CD4-positive, alpha-beta memory T cell (primary cell): Measurements from ENCODE around the gene DYRK1A. TPM values are rescaled to one million over a fixed set of nuclear protein-coding genes. Genes with fewer than 3 reads are reported as not detected.

Experiments
- CTCF ChIA-PET: fragments of 350-600 bp; sonication (Branson Sonifier 250); formaldehyde crosslinking; loops from one replicate; lab custom pipeline; 2021; ENCODE audit warnings: inconsistent platforms; ENCODE audit not compliant: partially characterized antibody; lab: Charles Lee
- POLR2A ChIA-PET: fragments of 350-600 bp; sonication (Branson Sonifier 250); formaldehyde crosslinking; loops from one replicate; lab custom pipeline; 2021; ENCODE audit not compliant: partially characterized antibody; lab: Charles Lee
- DNase-seq, 5 donors: peaks; one replicate each; pipeline versions ENCODE4 v3.0.0 to v3.0.0-alpha.2; 2020 to 2022; ENCODE audit warnings: mixed read lengths in 1 of 5
- H3K27ac ChIP-seq: one replicate; pipeline ENCODE4 v1.7.0; 2013; ENCODE audit warnings: low read depth, low read length
- H3K27me3 ChIP-seq: 2 replicates; pipeline ENCODE4 v1.7.0; 2013; ENCODE audit warnings: mild to moderate bottlenecking, low read length, moderate library complexity; ENCODE audit not compliant: insufficient read depth
- H3K36me3 ChIP-seq: 2 replicates; pipeline ENCODE4 v1.7.0; 2013; ENCODE audit warnings: mild to moderate bottlenecking, low read length, moderate library complexity; ENCODE audit not compliant: insufficient read depth
- H3K4me1 ChIP-seq: 2 replicates; pipeline ENCODE4 v1.7.0; 2013; ENCODE audit warnings: mild to moderate bottlenecking, low read length, moderate library complexity; ENCODE audit not compliant: insufficient read depth
- H3K4me3 ChIP-seq, 2 donors: one replicate each; pipeline ENCODE4 v1.7.0; 2013; ENCODE audit warnings: low read length in 2 of 2, mild to moderate bottlenecking in 1 of 2
- H3K9me3 ChIP-seq, 2 donors: one replicate each; pipeline ENCODE4 v1.7.0; 2013; ENCODE audit warnings: low read length in 2 of 2, control low read depth in 1 of 2; ENCODE audit not compliant: control insufficient read depth in 1 of 2
- H3K27ac Mint-ChIP-seq, 7 donors: one replicate each; pipeline ENCODE4 v1.8.0; 2020 to 2021; ENCODE audit warnings: mixed read lengths in 7 of 7, mild to moderate bottlenecking in 6 of 7, inconsistent platforms in 3 of 7, moderate library complexity in 3 of 7
- H3K27me3 Mint-ChIP-seq, 2 donors: one replicate each; pipeline ENCODE4 v1.8.0; 2020 to 2021; ENCODE audit warnings: mixed read lengths in 2 of 2
- H3K36me3 Mint-ChIP-seq, 2 donors: one replicate each; pipeline ENCODE4 v1.8.0; 2020 to 2021; ENCODE audit warnings: mixed read lengths in 2 of 2, inconsistent platforms in 1 of 2, mild to moderate bottlenecking in 1 of 2
- H3K4me1 Mint-ChIP-seq, 4 donors: one replicate each; pipeline ENCODE4 v1.8.0; 2020 to 2021; ENCODE audit warnings: mixed read lengths in 4 of 4, mild to moderate bottlenecking in 1 of 4
- H3K4me3 Mint-ChIP-seq, 8 donors: one replicate each; pipeline ENCODE4 v1.8.0; 2020 to 2021; ENCODE audit warnings: mixed read lengths in 8 of 8, mild to moderate bottlenecking in 7 of 8, moderate library complexity in 6 of 8, inconsistent platforms in 3 of 8
- H3K9me3 Mint-ChIP-seq, 8 donors: one replicate each; pipeline ENCODE4 v1.8.0; 2020 to 2021; ENCODE audit warnings: mixed read lengths in 8 of 8, mild to moderate bottlenecking in 5 of 8, inconsistent platforms in 3 of 8, moderate library complexity in 1 of 8
- intact Hi-C: fragments of 100-400 bp; cut with micrococcal nuclease; formaldehyde crosslinking; loops from one replicate; pipeline ENCODE4 v1.15.1; 2023
- polyA plus RNA-seq, 2 donors: library from polyadenylated mRNA; unstranded; fragments of 300-500 nt; fragmentation: Illumina TruSeq; gene quantifications; one replicate each; pipeline ENCODE4 v1.2.3, GENCODE V29; 2021
- total RNA-seq, 2 experiments: library from RNA; stranded (reverse); gene quantifications; one replicate each; pipeline ENCODE4 v1.2.3, GENCODE V29; 2021

DYRK1A gene
- total and polyA plus RNA-seq, 4 experiments from 2014 or later, result 1.4 to 130 (median 65.2) TPM

- peak overlapping the region in 7 of 8 donors; percentile 7 to 71 (median 60) for H3K4me3 Mint-ChIP-seq
- peaks cover 95% of the 10 kb centered on the region for H3K4me1 ChIP-seq
These were observed 41.3 kb downstream of the DYRK1A start for GRCh38 chr21:37407719-37408420.

GRCh38 chr21:37408464-37409193, 42.1 kb downstream of the DYRK1A start:
- Histone ChIP-seq H3K27me3 (no peaks in the 10 kb centered on the region), H3K9me3 (no peaks in the 10 kb centered on the region), H3K4me3 (no peak overlapping the region), H3K36me3 (no peaks in the 10 kb centered on the region), H3K4me1 (peaks cover 95% of the 10 kb centered on the region), H3K27ac (no peak overlapping the region)
- POLR2A ChIA-PET, result interaction anchor here (1.0 kb wide), 1 partner anchor 142 kb away, joined by 3 read pairs; the partner anchor contains the start of gene VPS26C
- Mint-ChIP-seq H3K9me3 (peaks cover 0 to 3% (median 0%) of the 10 kb centered on the region in 8 donors), H3K4me3 (peak overlapping the region in 6 of 8 donors; percentile 7 to 71 (median 49)), H3K27ac (peak overlapping the region; percentile 6 to 75 (median 39)), H3K27me3 (no peaks in the 10 kb centered on the region), H3K4me1 (peaks cover 67 to 91% (median 81%) of the 10 kb centered on the region in 4 donors), H3K36me3 (peaks cover 2 to 10% of the 10 kb centered on the region in 2 donors)
- CTCF ChIA-PET, result interaction anchor here (0.6 kb wide), 1 partner anchor 81 kb away, joined by 3 read pairs; no protein-coding TSS in a partner anchor
- intact Hi-C loops, result no loop called here
- DNase-seq, result no peak

More at GRCh38 chr21:37407719-37408420, 41.3 kb downstream of the DYRK1A start:
- intact Hi-C loops, result no loop called here
- no peak overlapping the region for H3K27ac ChIP-seq
- Mint-ChIP-seq H3K4me1 (peaks cover 64 to 91% (median 79%) of the 10 kb centered on the region in 4 donors), H3K27me3 (no peaks in the 10 kb centered on the region), H3K27ac (peak overlapping the region; percentile 36 to 87 (median 43)), H3K36me3 (peaks cover 6 to 10% of the 10 kb centered on the region in 2 donors), H3K9me3 (peaks cover 0 to 6% (median 2%) of the 10 kb centered on the region in 8 donors)
- H3K36me3 ChIP-seq, result no peaks in the 10 kb centered on the region
- no peaks in the 10 kb centered on the region for H3K9me3 ChIP-seq
- H3K27me3 ChIP-seq, result no peaks in the 10 kb centered on the region
- ChIA-PET CTCF (interaction anchor here (1.2 kb wide), 1 partner anchor 56 kb away, joined by 4 read pairs; no protein-coding TSS in a partner anchor), POLR2A (interaction anchor here (0.9 to 1.0 kb wide), 2 partner anchors 18 to 141 kb away, joined by 3 read pairs; partner anchors contain the start of gene VPS26C)
- no peak for DNase-seq
- H3K4me3 ChIP-seq, result no peak overlapping the region

- H3K4me3 Mint-ChIP-seq, result peak overlapping the region in 1 of 8 donors; percentile 12
- ChIA-PET POLR2A (interaction anchor here (1.2 kb wide), 1 partner anchor 53 kb away, joined by 3 read pairs; no protein-coding TSS in a partner anchor), CTCF (interaction anchor here (0.7 kb wide), 1 partner anchor 21 kb away, joined by 3 read pairs; no protein-coding TSS in a partner anchor)
- peaks cover 95% of the 10 kb centered on the region for H3K4me1 ChIP-seq
- no peaks in the 10 kb centered on the region for H3K9me3 Mint-ChIP-seq
- DNase-seq, result no peak
- H3K27ac Mint-ChIP-seq, result peak overlapping the region in 1 of 7 donors; percentile 31
- no peaks in the 10 kb centered on the region for H3K36me3 ChIP-seq
- no peak overlapping the region for H3K4me3 ChIP-seq
- no peak overlapping the region for H3K27ac ChIP-seq
- no peaks in the 10 kb centered on the region for H3K9me3 ChIP-seq
- intact Hi-C loops, result no loop called here
- peaks cover 68 to 91% (median 82%) of the 10 kb centered on the region in 4 donors for H3K4me1 Mint-ChIP-seq
- H3K36me3 Mint-ChIP-seq, result peaks cover 0 to 9% of the 10 kb centered on the region in 2 donors
- H3K27me3 ChIP-seq, result no peaks in the 10 kb centered on the region
- H3K27me3 Mint-ChIP-seq, result no peaks in the 10 kb centered on the region
These were observed 44.1 kb downstream of the DYRK1A start for GRCh38 chr21:37410639-37411038.

GRCh38 chr21:37412603-37413360, 46.2 kb downstream of the DYRK1A start:
- peaks cover 67 to 89% (median 77%) of the 10 kb centered on the region in 4 donors for H3K4me1 Mint-ChIP-seq
- intact Hi-C loops, result no loop called here
- H3K4me3 Mint-ChIP-seq, result peak overlapping the region in 7 of 8 donors; percentile 1 to 53 (median 22)
- no peak for DNase-seq
- H3K9me3 Mint-ChIP-seq, result no peaks in the 10 kb centered on the region
- no peaks in the 10 kb centered on the region for H3K27me3 Mint-ChIP-seq
- H3K4me3 ChIP-seq, result no peak overlapping the region
- no peak overlapping the region for H3K27ac ChIP-seq
- H3K27ac Mint-ChIP-seq, result peak overlapping the region in 6 of 7 donors; percentile 2 to 47 (median 10)
- H3K4me1 ChIP-seq, result peaks cover 86% of the 10 kb centered on the region
- no peaks in the 10 kb centered on the region for H3K36me3 ChIP-seq
- CTCF ChIA-PET, result no interaction called here
- no peaks in the 10 kb centered on the region for H3K27me3 ChIP-seq
- peaks cover 0 to 13% of the 10 kb centered on the region in 2 donors for H3K36me3 Mint-ChIP-seq
- POLR2A ChIA-PET, result interaction anchor here (0.7 kb wide), 1 partner anchor 22 kb away, joined by 4 read pairs; no protein-coding TSS in a partner anchor
- no peaks in the 10 kb centered on the region for H3K9me3 ChIP-seq

- H3K4me3 Mint-ChIP-seq, result peak overlapping the region in 4 of 8 donors; percentile 20 to 71 (median 56)
- H3K36me3 Mint-ChIP-seq, result peaks cover 0 to 11% of the 10 kb centered on the region in 2 donors
- H3K4me1 Mint-ChIP-seq, result peaks cover 68 to 89% (median 78%) of the 10 kb centered on the region in 4 donors
- no peak for DNase-seq
- no peaks in the 10 kb centered on the region for H3K9me3 Mint-ChIP-seq
- Histone ChIP-seq H3K9me3 (no peaks in the 10 kb centered on the region), H3K4me3 (no peak overlapping the region), H3K4me1 (peaks cover 86% of the 10 kb centered on the region), H3K27me3 (no peaks in the 10 kb centered on the region), H3K27ac (no peak overlapping the region), H3K36me3 (no peaks in the 10 kb centered on the region)
- peak overlapping the region in 5 of 7 donors; percentile 18 to 65 (median 45) for H3K27ac Mint-ChIP-seq
- intact Hi-C loops, result loop anchor here (2.0 kb wide), 1 partner anchor 43 kb away; no protein-coding TSS in a partner anchor
- H3K27me3 Mint-ChIP-seq, result no peaks in the 10 kb centered on the region
- ChIA-PET CTCF (no interaction called here), POLR2A (interaction anchor here (0.7 kb wide), 1 partner anchor 21 kb away, joined by 4 read pairs; no protein-coding TSS in a partner anchor)
These were observed 47.1 kb downstream of the DYRK1A start for GRCh38 chr21:37413553-37414291.
